NB4 (cell line): ENCODE data around the gene RRBP1.

ENCODE experiments used
- DNase-seq: peaks from one replicate; pipeline ENCODE4 v3.0.0; 2010; ENCODE audit warnings: low read depth
- H3K4me3 ChIP-seq: one replicate; pipeline ENCODE4 v1.5.1; 2011; ENCODE audit warnings: mild to moderate bottlenecking, low read depth, low read length, moderate library complexity
- MYC ChIP-seq: IDR thresholded peaks from 2 replicates; pipeline ENCODE4 v1.6.1; 2011; ENCODE audit warnings: low read depth, low read length
- POLR2A ChIP-seq: IDR thresholded peaks from 2 replicates; pipeline ENCODE4 v1.6.1; 2011; ENCODE audit warnings: mild to moderate bottlenecking; ENCODE audit not compliant: insufficient read length; ENCODE audit errors: extremely low read depth
- TF ChIP-seq, protein P1 (sequence below): IDR thresholded peaks from 2 replicates; pipeline ENCODE4 v1.6.1; 2011; ENCODE audit warnings: low read depth, low read length
- TF ChIP-seq, protein P2 (sequence below): IDR thresholded peaks from one replicate; pipeline ENCODE4 v1.5.1; 2012; ENCODE audit warnings: low read depth, low read length

The RRBP1 gene

DNA sequence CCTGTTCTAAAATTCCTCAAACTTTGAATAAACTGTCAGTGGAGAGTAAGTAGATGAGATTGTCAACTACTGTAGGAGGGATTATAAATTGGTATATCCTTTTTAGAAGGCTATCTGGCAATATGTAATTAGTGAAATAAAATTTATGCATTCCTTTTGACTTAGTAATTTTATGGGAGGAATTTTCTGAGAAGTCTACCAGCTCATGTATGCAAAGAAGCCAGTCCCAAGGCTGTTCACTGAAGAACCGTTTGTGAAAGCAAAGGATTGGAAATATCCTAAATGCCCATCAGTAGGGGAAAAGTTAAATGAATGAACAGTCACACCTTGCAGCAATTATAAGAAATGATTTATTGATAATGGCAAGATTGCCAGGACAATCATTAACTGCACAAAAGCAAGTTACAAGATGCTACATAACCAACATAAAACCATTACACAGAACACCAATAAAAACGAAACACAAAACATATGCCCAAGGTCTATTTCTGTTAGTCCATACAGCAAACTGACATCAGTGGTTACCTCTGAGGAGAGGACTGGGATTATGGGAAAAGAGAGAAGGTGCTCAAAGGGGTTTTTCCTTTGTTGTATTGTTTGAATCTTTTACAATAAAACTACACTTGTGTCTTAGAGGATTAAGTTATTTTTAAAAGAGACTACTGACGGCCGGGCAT is 116.7 kb downstream of the RRBP1 start:
- TF ChIP-seq POLR2A, result no peak
- no peak for TF ChIP-seq MYC
- TF ChIP-seq, protein P1, sequence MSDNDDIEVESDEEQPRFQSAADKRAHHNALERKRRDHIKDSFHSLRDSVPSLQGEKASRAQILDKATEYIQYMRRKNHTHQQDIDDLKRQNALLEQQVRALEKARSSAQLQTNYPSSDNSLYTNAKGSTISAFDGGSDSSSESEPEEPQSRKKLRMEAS, result no peak
- TF ChIP-seq, protein P2, sequence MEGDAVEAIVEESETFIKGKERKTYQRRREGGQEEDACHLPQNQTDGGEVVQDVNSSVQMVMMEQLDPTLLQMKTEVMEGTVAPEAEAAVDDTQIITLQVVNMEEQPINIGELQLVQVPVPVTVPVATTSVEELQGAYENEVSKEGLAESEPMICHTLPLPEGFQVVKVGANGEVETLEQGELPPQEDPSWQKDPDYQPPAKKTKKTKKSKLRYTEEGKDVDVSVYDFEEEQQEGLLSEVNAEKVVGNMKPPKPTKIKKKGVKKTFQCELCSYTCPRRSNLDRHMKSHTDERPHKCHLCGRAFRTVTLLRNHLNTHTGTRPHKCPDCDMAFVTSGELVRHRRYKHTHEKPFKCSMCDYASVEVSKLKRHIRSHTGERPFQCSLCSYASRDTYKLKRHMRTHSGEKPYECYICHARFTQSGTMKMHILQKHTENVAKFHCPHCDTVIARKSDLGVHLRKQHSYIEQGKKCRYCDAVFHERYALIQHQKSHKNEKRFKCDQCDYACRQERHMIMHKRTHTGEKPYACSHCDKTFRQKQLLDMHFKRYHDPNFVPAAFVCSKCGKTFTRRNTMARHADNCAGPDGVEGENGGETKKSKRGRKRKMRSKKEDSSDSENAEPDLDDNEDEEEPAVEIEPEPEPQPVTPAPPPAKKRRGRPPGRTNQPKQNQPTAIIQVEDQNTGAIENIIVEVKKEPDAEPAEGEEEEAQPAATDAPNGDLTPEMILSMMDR, result no peak
- H3K4me3 ChIP-seq, result no peak overlapping the region
- no peak for DNase-seq
